Activated CD8-positive, alpha-beta memory T cell treated with anti-CD3 and anti-CD28 coated beads, Interleukin-2, amount 50 U/mL, for 24 hours (primary cell): ENCODE measurements around the gene CBX5.
"Not testable (repeated sequence)": the region's sequence is repeated elsewhere in the genome, so short reads cannot be mapped to it uniquely, and the experiment has no call there.

Experiments
- DNase-seq: peaks from one replicate; pipeline ENCODE4 v3.0.0-alpha.2; 2020; ENCODE audit errors: extremely low read depth

The CBX5 gene

GRCh38 chr12:54294152-54294952 is 14.4 kb upstream of the CBX5 start:
- no peak for DNase-seq

GRCh38 chr12:54292931-54293241 is 13.0 kb upstream of the CBX5 start:
- DNase-seq, result no peak

GRCh38 chr12:54292083-54292930 is 12.4 kb upstream of the CBX5 start:
- DNase-seq, result no peak

GRCh38 chr12:54287261-54288157 is 7.6 kb upstream of the CBX5 start:
- no peak for DNase-seq

- DNase-seq, result no peak
Observed at GRCh38 chr12:54286042-54287030, 6.4 kb upstream of the CBX5 start.

- no peak for DNase-seq
Observed at GRCh38 chr12:54285150-54286041, 5.5 kb upstream of the CBX5 start.

GRCh38 chr12:54284070-54284780 is 4.3 kb upstream of the CBX5 start:
- not testable (repeated sequence) for DNase-seq

GRCh38 chr12:54282949-54283593 is 3.1 kb upstream of the CBX5 start:
- DNase-seq, result no peak

- not testable (repeated sequence) for DNase-seq
Observed at GRCh38 chr12:54281694-54282093, 1.8 kb upstream of the CBX5 start.

- DNase-seq, result not testable (repeated sequence)
Observed at GRCh38 chr12:54281261-54281638, 1.3 kb upstream of the CBX5 start.

GRCh38 chr12:54280468-54281260 is 742 bp upstream of the CBX5 start, which contains the start of gene HNRNPA1:
Gene HNRNPA1, plus strand, starts transcription at chr12:54280726. Its CDS starts 82 bp downstream, at chr12:54280808.
- DNase-seq, result peak; percentile 93

GRCh38 chr12:54279227-54279631 is 693 bp downstream of the CBX5 start:
- DNase-seq, result no peak

- no peak for DNase-seq
Observed at GRCh38 chr12:54277823-54278276, 2.1 kb downstream of the CBX5 start.

- no peak for DNase-seq
Observed at GRCh38 chr12:54276368-54276767, 3.6 kb downstream of the CBX5 start.

GRCh38 chr12:54273981-54274380 is 5.9 kb downstream of the CBX5 start:
- no peak for DNase-seq

GRCh38 chr12:54272214-54272613 is 7.7 kb downstream of the CBX5 start:
- no peak for DNase-seq

GRCh38 chr12:54270345-54270744 is 9.6 kb downstream of the CBX5 start:
- DNase-seq, result no peak

GRCh38 chr12:54266852-54267251 is 13.1 kb downstream of the CBX5 start:
- DNase-seq, result no peak
